ENCODE measurements around the gene GSN.
A peak's percentile ranks its signal among the peaks of the same experiment; 100 is the strongest.
"Not testable (repeated sequence)": the region's sequence is repeated elsewhere in the genome, so short reads cannot be mapped to it uniquely, and the experiment has no call there.

GSN gene

GRCh38 chr9:121288673-121289025, 20.7 kb downstream of the GSN start:
- DNase-seq: peak in 6 of 14 donors; percentile 53 to 85 (median 77)

- peak in 9 of 14 donors; percentile 20 to 87 (median 78) for DNase-seq
Observed at GRCh38 chr9:121289026-121289771, 21.2 kb downstream of the GSN start.

- DNase-seq: no peak
Observed at GRCh38 chr9:121289772-121290370, 21.9 kb downstream of the GSN start.

- not testable (repeated sequence) for DNase-seq
Observed at GRCh38 chr9:121291536-121291935, 23.6 kb downstream of the GSN start.

- DNase-seq: no peak
Observed at GRCh38 chr9:121292051-121292450, 24.1 kb downstream of the GSN start.

GRCh38 chr9:121292801-121293241, 24.9 kb downstream of the GSN start:
- peak in 8 of 14 donors; percentile 37 to 79 (median 60) for DNase-seq

- DNase-seq: no peak
Observed at GRCh38 chr9:121294151-121294743, 26.3 kb downstream of the GSN start.

GRCh38 chr9:121294866-121295661, 27.1 kb downstream of the GSN start:
- DNase-seq: peak in 9 of 14 donors; percentile 12 to 77 (median 61)

GRCh38 chr9:121295662-121296191, 27.8 kb downstream of the GSN start:
- DNase-seq: peak in 2 of 14 donors; percentile 62 to 75

- DNase-seq: no peak
Observed at GRCh38 chr9:121296213-121297127, 28.5 kb downstream of the GSN start.

- DNase-seq: no peak
Observed at GRCh38 chr9:121297389-121297788, 29.4 kb downstream of the GSN start.

- DNase-seq: no peak
Observed at GRCh38 chr9:121298016-121298538, 30.1 kb downstream of the GSN start.

GRCh38 chr9:121298689-121299466, 30.9 kb downstream of the GSN start:
- DNase-seq: no peak

GRCh38 chr9:121299467-121300282, 31.7 kb downstream of the GSN start:
- DNase-seq: peak in 8 of 14 donors; percentile 29 to 78 (median 56)

- DNase-seq: no peak
Observed at GRCh38 chr9:121300283-121301119, 32.5 kb downstream of the GSN start.

GRCh38 chr9:121301881-121302286, 33.9 kb downstream of the GSN start:
- DNase-seq: no peak

- DNase-seq: no peak
Observed at GRCh38 chr9:121302341-121302740, 34.4 kb downstream of the GSN start.

GRCh38 chr9:121302786-121303185, 34.8 kb downstream of the GSN start:
- no peak for DNase-seq
